ENCODE measurements around the gene KCNK13.
"Not testable (repeated sequence)": the region's sequence is repeated elsewhere in the genome, so short reads cannot be mapped to it uniquely, and the experiment has no call there.

KCNK13 gene

GRCh38 chr14:90061685-90062126 is at the start of gene KCNK13:
Gene KCNK13, plus strand, starts transcription at chr14:90061994. Its CDS starts 212 bp downstream, at chr14:90062206.
- intact Hi-C loops (cut with micrococcal nuclease) = loop anchor here (5.0 kb wide), 3 partner anchors 36 to 176 kb away; no protein-coding TSS in a partner anchor
- Mint-ChIP-seq H3K9me3 (no peaks in the 10 kb centered on the region), H3K27me3 (peaks cover 36% of the 10 kb centered on the region), H3K4me3 (peak within 1 kb of the TSS; percentile 92), H3K27ac (peak within 1 kb of the TSS; percentile 86), H3K4me1 (ENCODE audit: low read depth) (peaks cover 57% of the 10 kb centered on the region), H3K36me3 (ENCODE audit: low read depth) (peaks cover 32% of the 10 kb centered on the region)

- Mint-ChIP-seq H3K27ac (no peak overlapping the region), H3K27me3 (no peaks in the 10 kb centered on the region), H3K4me3 (no peak overlapping the region), H3K9me3 (peaks cover 12% of the 10 kb centered on the region), H3K4me1 (ENCODE audit: low read depth) (no peaks in the 10 kb centered on the region), H3K36me3 (ENCODE audit: low read depth) (peaks cover 85% of the 10 kb centered on the region)
- intact Hi-C loops (cut with micrococcal nuclease) = no loop called here
Observed at GRCh38 chr14:90017371-90017770, 44.4 kb upstream of the KCNK13 start.

- H3K27me3 Mint-ChIP-seq = no peaks in the 10 kb centered on the region
- no peak overlapping the region for H3K4me3 Mint-ChIP-seq
- H3K36me3 Mint-ChIP-seq (ENCODE audit: low read depth) = peaks cover 87% of the 10 kb centered on the region
- H3K9me3 Mint-ChIP-seq = no peaks in the 10 kb centered on the region
- no peak overlapping the region for H3K27ac Mint-ChIP-seq
- H3K4me1 Mint-ChIP-seq (ENCODE audit: low read depth) = no peaks in the 10 kb centered on the region
- intact Hi-C loops (cut with micrococcal nuclease) = no loop called here
Observed at GRCh38 chr14:90019824-90020523, 41.8 kb upstream of the KCNK13 start.

GRCh38 chr14:90023176-90023896 is 38.5 kb upstream of the KCNK13 start:
- intact Hi-C loops (cut with micrococcal nuclease) = no loop called here
- H3K9me3 Mint-ChIP-seq = no peaks in the 10 kb centered on the region
- H3K4me3 Mint-ChIP-seq = no peak overlapping the region
- no peaks in the 10 kb centered on the region for H3K27me3 Mint-ChIP-seq
- H3K4me1 Mint-ChIP-seq (ENCODE audit: low read depth) = no peaks in the 10 kb centered on the region
- H3K36me3 Mint-ChIP-seq (ENCODE audit: low read depth) = peaks cover 70% of the 10 kb centered on the region
- no peak overlapping the region for H3K27ac Mint-ChIP-seq

GRCh38 chr14:90024910-90025309 is 36.9 kb upstream of the KCNK13 start:
- Mint-ChIP-seq H3K9me3 (no peaks in the 10 kb centered on the region), H3K4me3 (no peak overlapping the region), H3K27ac (no peak overlapping the region), H3K36me3 (ENCODE audit: low read depth) (peaks cover 59% of the 10 kb centered on the region), H3K4me1 (ENCODE audit: low read depth) (no peaks in the 10 kb centered on the region), H3K27me3 (no peaks in the 10 kb centered on the region)
- intact Hi-C loops (cut with micrococcal nuclease) = no loop called here

- intact Hi-C loops (cut with micrococcal nuclease); H3K4me3 Mint-ChIP-seq; H3K4me1 Mint-ChIP-seq (ENCODE audit: low read depth); H3K9me3 Mint-ChIP-seq; H3K27me3 Mint-ChIP-seq; H3K27ac Mint-ChIP-seq: not testable (repeated sequence)
- peaks cover 58% of the 10 kb centered on the region for H3K36me3 Mint-ChIP-seq (ENCODE audit: low read depth)
Observed at GRCh38 chr14:90026608-90027007, 35.2 kb upstream of the KCNK13 start.

- H3K27me3 Mint-ChIP-seq = no peaks in the 10 kb centered on the region
- H3K4me1 Mint-ChIP-seq (ENCODE audit: low read depth) = no peaks in the 10 kb centered on the region
- H3K36me3 Mint-ChIP-seq (ENCODE audit: low read depth) = peaks cover 58% of the 10 kb centered on the region
- no peak overlapping the region for H3K27ac Mint-ChIP-seq
- no peaks in the 10 kb centered on the region for H3K9me3 Mint-ChIP-seq
- H3K4me3 Mint-ChIP-seq = no peak overlapping the region
- intact Hi-C loops (cut with micrococcal nuclease) = no loop called here
Observed at GRCh38 chr14:90027842-90028241, 34.0 kb upstream of the KCNK13 start.

- H3K27me3 Mint-ChIP-seq = no peaks in the 10 kb centered on the region
- intact Hi-C loops (cut with micrococcal nuclease) = no loop called here
- H3K4me1 Mint-ChIP-seq (ENCODE audit: low read depth) = no peaks in the 10 kb centered on the region
- H3K36me3 Mint-ChIP-seq (ENCODE audit: low read depth) = peaks cover 63% of the 10 kb centered on the region
- H3K27ac Mint-ChIP-seq = no peak overlapping the region
- no peak overlapping the region for H3K4me3 Mint-ChIP-seq
- no peaks in the 10 kb centered on the region for H3K9me3 Mint-ChIP-seq
Observed at GRCh38 chr14:90034156-90034555, 27.6 kb upstream of the KCNK13 start.

- no peaks in the 10 kb centered on the region for H3K9me3 Mint-ChIP-seq
- no peak overlapping the region for H3K4me3 Mint-ChIP-seq
- H3K36me3 Mint-ChIP-seq (ENCODE audit: low read depth) = peaks cover 67% of the 10 kb centered on the region
- no peaks in the 10 kb centered on the region for H3K4me1 Mint-ChIP-seq (ENCODE audit: low read depth)
- H3K27me3 Mint-ChIP-seq = no peaks in the 10 kb centered on the region
- H3K27ac Mint-ChIP-seq = no peak overlapping the region
- intact Hi-C loops (cut with micrococcal nuclease) = no loop called here
Observed at GRCh38 chr14:90034835-90035525, 26.8 kb upstream of the KCNK13 start.

GRCh38 chr14:90039253-90040010 is 22.4 kb upstream of the KCNK13 start:
- Mint-ChIP-seq H3K27ac (no peak overlapping the region), H3K36me3 (ENCODE audit: low read depth) (peaks cover 64% of the 10 kb centered on the region), H3K9me3 (no peaks in the 10 kb centered on the region), H3K4me3 (no peak overlapping the region), H3K4me1 (ENCODE audit: low read depth) (no peaks in the 10 kb centered on the region), H3K27me3 (no peaks in the 10 kb centered on the region)
- intact Hi-C loops (cut with micrococcal nuclease) = no loop called here

- Mint-ChIP-seq H3K4me1 (ENCODE audit: low read depth) (no peaks in the 10 kb centered on the region), H3K36me3 (ENCODE audit: low read depth) (peaks cover 61% of the 10 kb centered on the region)
Observed at GRCh38 chr14:90040411-90040810, 21.4 kb upstream of the KCNK13 start.

GRCh38 chr14:90042496-90043252 is 19.1 kb upstream of the KCNK13 start:
- H3K4me3 Mint-ChIP-seq = no peak overlapping the region
- no peaks in the 10 kb centered on the region for H3K4me1 Mint-ChIP-seq (ENCODE audit: low read depth)
- intact Hi-C loops (cut with micrococcal nuclease) = no loop called here
- peaks cover 48% of the 10 kb centered on the region for H3K36me3 Mint-ChIP-seq (ENCODE audit: low read depth)
- H3K27ac Mint-ChIP-seq = no peak overlapping the region
- no peaks in the 10 kb centered on the region for H3K9me3 Mint-ChIP-seq
- no peaks in the 10 kb centered on the region for H3K27me3 Mint-ChIP-seq

More at GRCh38 chr14:90040411-90040810, 21.4 kb upstream of the KCNK13 start:
- Mint-ChIP-seq H3K4me3 (no peak overlapping the region), H3K9me3 (no peaks in the 10 kb centered on the region), H3K27me3 (no peaks in the 10 kb centered on the region), H3K27ac (no peak overlapping the region)
- intact Hi-C loops (cut with micrococcal nuclease) = no loop called here

GRCh38 chr14:90045616-90046015 is 16.2 kb upstream of the KCNK13 start:
- no peaks in the 10 kb centered on the region for H3K4me1 Mint-ChIP-seq (ENCODE audit: low read depth)
- no peaks in the 10 kb centered on the region for H3K9me3 Mint-ChIP-seq
- H3K27ac Mint-ChIP-seq = no peak overlapping the region
- peaks cover 37% of the 10 kb centered on the region for H3K36me3 Mint-ChIP-seq (ENCODE audit: low read depth)
- intact Hi-C loops (cut with micrococcal nuclease) = no loop called here
- no peaks in the 10 kb centered on the region for H3K27me3 Mint-ChIP-seq
- H3K4me3 Mint-ChIP-seq = no peak overlapping the region

Measured in dendritic cell treated with granulocyte-macrophage colony-stimulating factor and Interleukin-4, amounts not matched to agents 40 ng/mL and 50 ng/mL, for 4 days (primary cell).